Activated T-helper 9 cell treated with anti-CD3 and anti-CD28 coated beads, Interleukin-2, amount 50 U/mL, for 16 hours (primary cell): ENCODE results near the gene SBF1.

Source experiments
- DNase-seq: peaks from one replicate; pipeline ENCODE4 v3.0.0-alpha.2; 2020; ENCODE audit warnings: low read depth

The SBF1 gene

DNA sequence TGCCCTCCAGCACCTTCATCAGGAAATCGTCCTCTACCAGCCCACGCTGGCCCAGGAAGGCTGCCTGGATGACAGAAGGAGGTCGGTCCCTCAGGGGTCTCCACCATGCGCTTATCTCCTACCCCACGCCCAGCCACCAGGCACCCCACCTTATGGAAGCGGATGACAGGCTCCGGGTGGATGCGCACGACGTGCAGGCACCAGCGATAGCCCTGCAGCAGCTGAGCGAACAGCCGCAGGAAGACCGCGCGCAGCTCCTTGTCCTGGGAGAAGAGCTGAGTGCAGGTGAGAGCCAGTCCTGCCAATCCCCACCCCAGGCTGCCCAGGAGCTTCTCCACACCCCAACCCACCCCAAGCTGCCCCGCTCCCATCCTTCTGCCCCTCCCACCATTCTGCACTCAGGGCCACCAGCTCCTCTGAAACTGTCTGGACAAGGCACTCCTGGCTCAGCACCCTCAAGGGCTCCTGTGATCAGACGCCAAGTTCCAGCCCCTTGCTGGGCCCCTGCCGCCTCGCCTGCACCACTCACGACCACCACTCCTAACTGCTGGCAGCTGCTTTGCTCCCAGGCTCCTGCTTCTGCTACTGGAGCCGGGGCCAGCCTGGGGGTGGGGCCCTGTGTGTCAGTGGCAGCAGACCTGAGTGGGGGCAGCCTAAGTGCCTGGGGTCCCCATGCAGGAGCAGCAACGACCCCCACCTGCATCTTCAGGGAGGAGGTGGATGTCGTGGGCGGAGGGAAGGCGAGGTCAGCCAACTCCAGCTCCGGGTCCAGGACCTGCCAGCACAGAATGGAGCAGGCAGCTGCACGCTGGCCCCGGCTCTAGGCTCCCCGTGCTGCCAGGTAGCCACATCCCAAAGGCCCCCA is 9.5 kb downstream of the SBF1 start:
- no peak for DNase-seq

DNA sequence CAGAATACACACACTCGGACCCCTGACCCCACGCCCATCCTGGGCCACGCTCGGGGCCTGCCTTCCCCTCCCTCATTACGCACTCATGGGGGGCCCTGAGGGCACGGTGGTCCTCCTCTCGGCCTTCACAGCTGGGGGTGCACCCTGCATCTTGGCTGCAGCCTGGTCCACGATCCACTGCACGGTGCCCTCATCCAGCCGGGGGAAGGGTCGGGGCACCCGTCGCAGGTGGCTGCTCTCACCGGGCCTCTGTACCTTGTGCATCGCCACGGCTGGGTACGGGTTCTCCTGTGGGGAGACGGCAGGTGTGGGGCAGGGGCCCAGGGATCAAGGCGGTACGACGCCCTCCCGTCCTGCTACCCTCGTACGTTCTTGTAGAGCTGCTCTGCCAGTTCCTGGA is 10.4 kb downstream of the SBF1 start:
- DNase-seq: no peak

DNA sequence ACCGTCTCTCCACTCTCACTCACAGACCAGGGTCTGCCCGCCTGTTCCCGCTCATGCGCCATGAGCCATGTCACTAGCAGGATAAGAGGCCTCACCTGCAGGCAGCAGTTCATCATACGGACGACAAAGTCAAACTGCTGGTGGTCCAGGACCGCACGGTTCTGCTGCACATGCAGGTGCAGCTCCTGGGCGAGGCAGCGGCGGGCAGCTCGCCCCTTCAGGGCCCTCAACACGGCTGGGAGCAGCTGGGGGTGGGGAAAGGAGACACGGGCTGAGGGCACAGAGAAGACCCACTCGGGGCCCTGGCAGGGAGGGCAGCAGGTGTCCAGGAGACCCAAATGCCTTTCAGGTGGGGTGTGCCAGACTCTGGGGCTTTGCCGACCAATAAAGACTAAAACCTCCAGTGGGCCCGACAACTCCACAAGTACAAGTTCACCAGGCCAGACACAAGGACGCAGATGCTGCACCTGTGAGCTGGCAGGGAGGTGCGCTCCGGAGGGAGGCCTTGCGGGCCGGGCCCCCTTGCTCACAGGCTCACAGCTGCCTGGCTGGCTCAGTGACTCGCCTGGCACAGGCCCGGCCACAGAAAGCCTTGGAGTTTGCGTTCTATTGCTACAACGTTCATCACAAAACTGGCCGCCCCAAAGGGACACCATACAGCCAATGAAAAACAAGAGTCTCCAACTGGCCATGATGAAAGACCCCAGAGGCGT is 11.5 kb downstream of the SBF1 start:
- DNase-seq: no peak

DNA sequence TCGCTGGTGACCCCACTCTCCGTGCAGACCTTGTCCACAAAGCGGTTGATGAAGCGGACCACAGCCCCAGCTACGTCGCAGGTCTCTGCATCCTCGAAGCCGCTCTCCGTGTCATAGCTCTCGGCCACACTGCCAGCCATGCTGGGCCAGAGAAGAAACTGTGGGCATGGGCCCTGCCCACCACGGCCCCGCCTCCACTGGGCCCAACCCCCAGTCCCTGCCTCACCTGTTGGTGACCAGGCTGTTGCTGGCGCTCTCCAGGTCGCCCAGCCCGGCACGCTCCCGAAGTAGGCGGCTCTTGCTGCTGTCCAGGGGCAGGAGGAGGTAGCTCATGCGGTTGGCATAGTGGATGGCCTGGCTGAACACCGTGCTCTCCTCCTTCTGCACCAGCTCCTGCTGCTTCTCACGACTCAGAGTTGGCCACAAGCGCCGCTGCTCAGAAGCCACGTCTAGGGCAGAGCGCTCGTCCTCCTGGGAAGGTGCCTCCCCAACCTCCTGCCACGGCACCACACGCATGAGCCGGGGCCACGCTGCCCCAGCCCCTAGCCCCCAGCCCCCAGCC is 12.8 kb downstream of the SBF1 start:
- DNase-seq: no peak

DNA sequence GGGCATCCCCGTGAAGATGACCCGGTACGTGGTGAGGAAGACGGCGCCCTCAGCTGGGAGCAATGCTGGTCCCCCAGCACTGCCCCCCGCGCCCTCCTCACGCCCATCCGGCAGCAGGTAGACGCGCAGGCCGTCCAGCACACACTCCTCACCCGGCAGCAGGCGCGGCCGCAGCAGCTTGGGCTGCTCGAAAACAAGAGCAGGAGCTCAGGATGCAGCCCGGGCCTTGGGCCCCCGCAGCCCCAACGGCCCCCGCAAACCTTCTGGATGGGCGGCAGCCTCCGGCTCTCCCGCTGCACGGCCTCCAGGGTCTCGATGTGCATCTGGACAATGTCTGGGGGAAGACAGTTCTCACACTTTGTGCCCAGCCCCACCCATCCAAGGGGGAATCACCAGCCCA is 13.3 kb downstream of the SBF1 start:
- no peak for DNase-seq

DNA sequence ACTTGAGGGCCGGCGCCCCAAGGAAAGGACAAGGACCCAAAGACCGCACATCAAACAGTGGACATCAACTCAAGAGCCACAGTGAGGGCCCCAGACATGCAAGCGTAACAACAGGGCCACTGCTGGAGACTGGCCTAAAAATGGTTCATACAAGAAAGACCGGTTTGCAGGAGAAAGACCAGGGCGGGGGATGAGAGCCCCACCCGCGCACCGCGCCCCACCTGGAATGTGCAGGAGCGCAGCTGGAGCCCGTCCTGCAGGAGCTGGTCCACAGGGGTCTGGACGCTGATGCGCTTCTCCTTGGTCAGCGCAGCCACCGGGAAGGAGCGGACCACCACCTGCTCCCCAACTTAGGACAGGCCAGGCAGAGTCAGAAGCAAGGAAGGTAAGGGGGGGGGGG is 13.9 kb downstream of the SBF1 start:
- DNase-seq: no peak

DNA sequence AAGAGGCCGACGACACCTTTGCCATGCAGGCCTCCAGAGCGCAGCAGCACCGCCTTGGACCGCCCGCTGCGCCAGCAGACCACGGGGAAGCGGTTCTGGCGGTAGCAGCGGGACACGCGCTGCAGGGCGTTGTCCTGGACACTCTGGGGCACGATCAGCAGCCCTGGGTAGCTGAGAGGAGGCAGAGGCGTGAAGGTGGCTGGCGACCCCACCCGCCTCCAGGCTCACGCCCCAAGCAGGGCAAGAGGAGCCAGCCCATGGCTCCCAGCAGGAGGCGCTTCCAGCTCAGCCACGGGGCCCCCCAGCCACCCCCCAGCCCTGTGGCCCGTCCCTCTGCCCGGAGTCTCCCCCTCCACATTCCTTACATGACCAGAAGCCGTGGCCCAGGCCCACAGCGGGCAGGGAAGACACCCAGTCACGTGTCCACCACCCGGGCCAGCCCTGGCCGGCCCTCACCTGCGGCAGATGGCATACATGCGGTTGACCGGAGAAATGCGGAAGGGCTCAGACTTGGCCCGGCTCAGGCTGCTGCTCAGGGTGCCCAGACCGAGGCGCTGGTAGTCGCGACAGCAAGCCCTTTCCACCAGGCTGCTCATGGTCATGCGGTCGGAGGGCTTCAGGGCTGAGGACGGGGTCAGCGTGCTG is 15.2 kb downstream of the SBF1 start:
- no peak for DNase-seq

DNA sequence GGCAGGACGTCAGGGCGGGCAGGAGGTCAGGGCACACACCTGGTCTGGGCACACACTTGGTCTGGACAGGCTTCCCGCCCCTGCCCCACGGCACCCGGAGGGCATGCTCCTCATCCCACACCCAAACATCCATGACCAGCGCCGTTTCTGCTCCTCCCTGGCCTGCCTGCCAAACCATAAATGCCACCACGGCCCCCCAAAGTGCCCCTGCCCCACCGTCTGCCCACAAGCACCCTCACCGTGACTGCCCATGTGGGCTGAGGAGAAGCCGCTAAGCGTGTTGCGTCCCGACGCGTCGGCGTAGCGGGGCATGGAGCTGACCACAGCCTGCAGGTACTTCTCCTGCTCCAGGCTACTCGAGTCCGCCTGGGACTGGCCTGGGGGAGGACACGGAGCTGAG is 15.8 kb downstream of the SBF1 start:
- no peak for DNase-seq

DNA sequence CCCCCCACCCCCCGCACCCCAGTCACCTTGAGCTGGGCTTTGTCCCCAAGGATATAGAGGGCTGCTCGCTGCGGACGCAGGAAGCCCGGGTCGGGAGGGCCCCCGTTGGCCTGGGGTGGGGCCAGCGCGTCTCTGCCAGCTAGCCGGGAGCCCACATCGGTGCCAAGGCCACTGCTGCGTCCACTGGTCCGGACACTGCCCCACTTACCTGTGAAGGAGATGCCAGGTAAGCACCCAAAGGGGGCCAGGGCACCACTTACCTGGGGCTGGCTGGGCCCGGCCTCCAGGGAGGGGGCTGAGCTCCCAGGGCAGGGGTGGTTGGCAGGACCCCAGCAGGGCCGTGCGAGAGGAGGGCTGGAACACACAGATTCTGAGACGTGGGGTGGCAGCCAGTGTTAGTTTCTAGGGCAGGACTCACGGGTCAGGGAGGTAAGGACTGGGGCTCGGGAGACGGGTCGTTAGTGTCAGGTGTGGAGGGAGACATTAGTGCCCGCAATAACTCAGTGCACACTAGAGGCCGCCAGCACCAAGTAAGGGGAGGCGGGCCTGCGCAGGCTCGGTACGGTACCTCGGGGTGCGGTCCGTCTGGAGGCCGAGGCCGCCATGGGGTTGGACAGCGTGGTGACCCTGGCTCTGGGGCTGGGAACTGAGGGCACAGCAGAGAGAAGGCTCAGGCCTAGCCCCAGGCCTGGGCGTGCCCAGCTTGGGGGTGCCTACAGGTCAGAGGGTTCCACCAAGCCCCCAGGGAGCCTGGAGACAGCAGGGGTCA is 18.2 kb downstream of the SBF1 start:
- DNase-seq: no peak

DNA sequence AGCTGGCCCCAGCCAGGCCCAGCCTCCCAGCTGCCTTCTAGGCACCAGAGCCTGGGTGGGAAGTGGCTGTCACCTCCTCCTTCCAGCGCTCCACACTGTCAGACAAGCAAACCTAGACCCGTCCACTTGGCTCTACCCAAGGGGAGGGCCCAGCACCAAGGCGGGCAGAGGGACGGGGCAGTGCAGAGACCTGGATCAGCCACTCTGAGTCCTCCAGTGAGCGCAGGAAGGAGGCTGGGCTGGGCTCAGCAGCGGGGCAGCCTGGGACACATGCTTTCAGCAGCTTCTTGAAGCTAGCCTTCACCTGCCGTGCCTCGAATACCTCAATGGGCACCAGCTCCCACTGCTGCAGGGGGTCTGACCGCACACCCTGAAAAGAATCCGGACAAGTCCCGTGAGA is 18.8 kb downstream of the SBF1 start:
- DNase-seq: no peak

DNA sequence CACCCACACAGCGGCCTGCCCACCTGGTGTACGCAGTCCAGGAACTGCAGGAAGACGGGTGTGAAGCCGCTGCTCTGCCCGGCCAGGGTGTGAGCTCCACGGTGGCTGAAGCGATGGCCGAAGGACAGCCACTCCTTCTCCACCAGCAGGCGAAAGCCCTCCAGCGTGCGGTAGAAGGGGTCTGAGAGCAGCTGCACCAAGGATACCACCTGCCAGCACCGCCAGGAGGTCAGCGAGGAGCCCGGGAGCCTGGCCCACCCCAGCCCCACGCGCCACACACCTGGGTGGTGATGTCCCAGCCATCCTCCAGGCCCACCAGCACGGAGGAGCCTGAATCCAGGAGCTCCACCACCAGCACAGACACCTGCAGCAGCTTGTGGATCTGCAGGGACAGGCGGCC is 19.6 kb downstream of the SBF1 start:
- DNase-seq: no peak

DNA sequence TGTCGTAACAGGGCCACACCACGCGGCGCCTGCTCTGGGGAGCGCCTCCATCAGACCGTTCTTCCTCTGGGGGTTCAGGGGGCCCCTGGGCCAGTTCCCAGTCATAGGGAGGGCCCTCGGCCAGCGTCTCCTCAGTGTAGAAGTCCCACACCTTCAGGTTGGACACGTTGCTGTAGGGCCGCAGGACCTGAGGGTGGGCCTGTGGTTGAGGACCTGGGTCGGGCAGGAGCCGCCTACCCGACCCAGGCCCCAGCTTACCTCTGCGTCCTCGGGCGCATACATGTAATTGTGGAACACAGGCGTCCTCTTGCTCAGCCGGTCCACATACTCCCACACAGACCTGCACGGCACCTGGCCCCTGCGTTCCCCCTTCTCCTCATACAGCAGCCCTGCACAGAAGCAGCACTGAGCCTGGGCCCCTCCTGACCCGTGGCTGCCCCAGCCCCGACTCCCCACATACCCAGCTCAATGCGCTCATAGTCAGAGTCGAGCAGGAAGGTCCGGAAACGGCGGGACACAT is 20.2 kb downstream of the SBF1 start:
- DNase-seq: no peak

DNA sequence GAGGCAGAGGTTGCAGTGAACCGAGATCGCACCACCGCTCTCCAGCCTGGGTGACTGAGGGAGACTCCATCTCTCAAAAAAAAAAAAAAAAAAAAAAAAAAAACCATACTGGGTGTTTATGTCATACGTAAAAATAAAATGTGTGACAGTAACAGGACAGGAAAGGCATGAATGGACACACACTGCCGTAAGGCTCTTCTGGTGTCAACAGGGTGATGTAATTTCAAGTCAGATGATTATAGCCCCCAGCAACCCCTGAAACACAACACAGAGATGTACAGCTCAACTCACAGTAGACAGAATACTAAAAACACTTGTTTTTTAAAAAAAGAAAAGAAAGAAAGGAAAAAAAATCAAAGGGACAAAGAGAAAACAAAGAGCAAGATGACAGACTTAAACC is 22.2 kb downstream of the SBF1 start:
- DNase-seq: no peak

DNA sequence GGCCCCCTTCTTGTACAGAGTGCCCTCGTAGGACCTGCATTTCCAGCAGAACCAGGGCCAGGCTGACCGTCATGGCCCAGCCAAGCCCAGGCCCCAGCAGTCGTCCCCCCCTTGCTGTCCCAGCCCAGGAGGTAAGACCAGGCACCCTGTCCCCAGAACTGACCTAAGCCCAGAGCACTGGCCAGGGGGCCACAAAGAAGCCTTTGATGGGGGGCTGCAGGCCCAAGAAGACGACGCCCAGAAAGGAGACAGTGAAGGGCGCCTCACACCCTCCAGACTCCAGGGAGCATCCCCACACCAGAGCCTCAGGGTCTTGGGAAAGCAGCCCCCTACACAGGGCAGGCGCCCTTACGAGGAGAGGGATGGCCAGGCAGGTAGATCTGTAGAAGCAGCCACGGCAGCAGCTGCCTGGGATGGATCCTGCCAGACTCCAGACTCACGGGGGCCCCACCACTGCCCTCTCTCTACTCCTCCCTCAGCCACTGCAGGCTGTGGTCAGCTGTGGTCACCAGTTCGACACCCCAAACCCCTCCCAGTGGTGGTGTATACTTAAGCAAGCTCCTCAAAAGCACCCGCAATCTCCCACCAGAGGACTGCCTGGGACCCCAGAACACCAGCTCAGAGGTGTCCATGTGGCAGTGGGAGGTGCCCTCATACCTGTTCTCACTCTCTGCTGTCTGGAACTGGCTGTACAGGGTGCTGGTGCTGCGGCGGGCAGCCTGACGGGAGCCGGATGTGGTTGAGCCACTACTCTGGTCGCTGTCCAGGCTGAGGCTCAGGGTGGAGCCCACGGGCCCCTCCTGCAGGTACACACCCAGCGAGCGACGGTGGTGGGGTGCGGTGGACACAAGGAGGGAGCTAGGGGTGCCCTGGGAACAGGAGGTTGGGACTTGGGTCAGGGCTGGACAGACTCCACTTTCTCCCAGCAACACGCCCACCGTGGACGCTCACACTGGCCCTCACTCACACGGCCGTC is 27.0 kb downstream of the SBF1 start:
- DNase-seq: no peak

DNA sequence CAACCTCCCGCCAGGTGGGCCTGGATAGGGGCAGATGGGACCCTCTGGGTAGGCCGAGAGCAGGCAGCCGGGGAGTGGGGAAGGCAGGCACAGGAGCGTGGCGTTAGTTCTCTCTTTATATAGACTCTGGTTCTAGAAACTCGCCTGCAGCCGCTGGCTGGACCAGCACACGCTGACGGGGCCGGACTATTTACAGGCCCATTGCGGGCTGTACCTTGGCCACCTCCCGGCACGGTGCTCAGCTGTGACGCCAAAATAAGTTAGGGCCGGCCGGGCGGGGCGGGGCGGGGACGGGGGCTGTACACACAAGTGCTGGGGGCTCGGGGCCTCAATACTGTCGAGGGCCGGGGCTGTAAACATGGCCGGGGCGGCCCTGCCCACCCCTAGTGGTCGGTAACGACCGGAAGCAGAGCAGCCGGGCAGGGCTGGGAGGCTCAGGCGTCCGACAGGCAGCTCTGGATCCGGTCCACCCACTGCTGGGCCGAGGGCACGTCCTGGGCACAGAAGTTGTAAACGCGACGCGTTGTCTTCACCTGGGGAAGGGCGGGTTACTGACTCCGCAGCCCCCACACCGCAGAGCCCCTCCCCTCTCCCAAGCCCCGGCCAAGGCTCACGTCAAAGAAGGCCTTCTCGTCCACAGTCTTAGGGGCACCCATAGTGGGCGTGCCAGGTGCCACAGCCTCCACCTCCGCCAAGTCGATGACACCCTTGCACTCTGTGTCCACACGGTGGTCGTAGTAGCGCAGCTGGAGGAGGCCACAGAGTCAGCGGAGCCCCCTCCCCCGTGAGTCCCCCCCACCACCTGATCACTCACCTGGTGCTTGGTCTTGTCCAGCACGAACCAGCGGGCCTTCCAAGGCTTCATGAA is 27.9 kb downstream of the SBF1 start:
- DNase-seq: no peak

DNA sequence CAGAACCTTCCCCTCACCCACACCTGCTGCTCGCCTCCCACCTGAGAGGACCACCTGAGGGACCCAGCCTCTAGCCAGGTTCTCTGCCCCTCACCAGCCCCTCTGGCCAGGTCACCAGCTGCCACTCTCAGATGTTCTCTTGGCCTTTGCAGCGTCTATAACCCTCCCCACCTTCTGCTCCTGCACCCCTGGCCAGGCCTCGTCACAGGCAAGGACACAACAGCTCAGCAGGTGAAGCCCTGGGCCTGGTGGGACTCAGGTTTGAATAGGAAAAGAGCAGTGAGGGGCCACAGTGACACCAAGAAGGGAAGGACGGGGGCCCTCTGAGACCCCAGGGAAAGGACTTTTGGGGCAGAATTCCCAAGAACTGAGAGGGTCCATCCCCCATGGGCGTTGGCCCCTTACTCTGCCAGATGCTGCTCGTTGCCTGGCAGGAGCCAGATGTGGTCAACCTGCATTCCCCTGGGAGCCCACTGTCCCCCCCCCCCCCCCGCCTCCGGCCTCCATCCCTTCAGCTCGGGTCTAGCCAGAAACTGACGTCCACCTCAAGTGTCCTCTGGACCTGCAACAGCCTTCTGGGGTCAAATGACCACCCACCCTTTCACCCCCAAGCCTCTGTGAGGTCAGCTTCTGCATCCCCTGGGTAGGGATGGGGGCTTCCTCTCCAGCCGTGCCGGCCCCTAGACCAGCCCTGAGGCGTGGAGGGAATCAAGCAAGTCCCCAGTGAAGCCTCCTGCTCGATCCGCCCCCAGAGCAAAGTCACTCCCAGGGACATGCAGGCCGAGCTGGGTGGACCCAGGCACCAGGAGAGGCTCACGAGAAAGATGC is 28.7 kb downstream of the SBF1 start:
- no peak for DNase-seq

DNA sequence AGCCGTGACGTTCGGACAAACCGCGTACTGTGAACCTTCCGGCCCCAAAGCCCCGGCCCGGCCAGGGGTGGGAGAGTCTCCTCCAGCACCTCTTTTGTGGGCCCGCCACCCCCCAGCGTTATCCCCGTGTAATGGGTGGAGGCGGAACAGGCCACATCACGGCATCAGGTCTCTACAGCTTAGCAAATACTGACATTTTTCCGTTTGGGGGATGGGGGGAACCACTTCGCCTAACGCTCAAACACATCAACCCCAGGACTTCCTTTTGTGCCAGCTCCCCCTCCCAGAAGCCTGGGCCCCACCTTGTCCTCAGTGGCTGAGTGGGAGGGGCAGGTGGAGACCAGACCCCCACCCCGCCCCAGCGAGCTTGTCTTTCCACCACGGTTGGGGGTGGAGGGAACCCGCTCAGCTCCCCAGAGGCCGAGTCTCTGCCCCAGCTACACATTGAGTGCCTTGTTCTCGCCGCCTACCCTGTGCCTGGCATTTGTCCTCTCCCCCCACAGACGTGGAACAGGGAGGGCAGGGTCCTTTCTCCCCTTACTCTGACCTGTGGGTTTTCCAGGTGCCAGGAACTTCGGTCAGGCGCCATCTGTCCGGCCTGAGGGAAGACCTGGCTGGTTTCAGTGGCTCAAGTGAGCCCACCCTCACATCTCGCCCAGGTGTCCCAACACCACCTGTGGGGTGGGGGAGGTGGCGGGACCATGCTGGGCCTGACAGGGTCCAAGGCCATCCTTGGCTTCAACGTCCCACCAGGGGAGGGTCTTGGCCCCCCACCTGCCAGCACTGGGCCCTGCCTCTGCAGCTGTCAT is 29.6 kb downstream of the SBF1 start:
- no peak for DNase-seq

DNA sequence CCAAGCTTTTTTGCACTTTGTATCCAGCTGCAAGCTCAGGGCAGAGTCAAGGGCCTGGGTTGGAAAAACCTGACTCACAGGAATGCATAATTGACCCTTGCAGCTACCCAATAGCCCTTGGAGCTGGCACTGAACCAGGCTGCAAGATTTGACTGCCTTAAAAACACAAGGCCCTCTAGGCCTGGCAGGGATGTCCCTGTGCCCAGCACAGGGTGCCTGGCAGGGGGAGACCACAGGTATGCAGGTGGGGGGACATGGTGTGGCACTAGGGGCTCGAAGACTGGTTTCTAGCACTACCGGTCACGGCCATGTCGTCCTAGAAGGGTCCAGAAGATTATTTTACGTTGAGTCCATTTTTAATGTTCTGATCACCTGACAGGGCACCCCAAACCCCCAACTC is 30.2 kb downstream of the SBF1 start:
- no peak for DNase-seq
